Embryonic facial prominence (tissue), 1 donor: Measurements from ENCODE around the gene PRPF6.
"Not testable (repeated sequence)": the region's sequence is repeated elsewhere in the genome, so short reads cannot be mapped to it uniquely, and the experiment has no call there.

ENCODE experiments used
- DNase-seq: peaks from one replicate; pipeline ENCODE4 v3.0.0-alpha.2; 2016; ENCODE audit errors: extremely low spot score

Gene PRPF6

DNA sequence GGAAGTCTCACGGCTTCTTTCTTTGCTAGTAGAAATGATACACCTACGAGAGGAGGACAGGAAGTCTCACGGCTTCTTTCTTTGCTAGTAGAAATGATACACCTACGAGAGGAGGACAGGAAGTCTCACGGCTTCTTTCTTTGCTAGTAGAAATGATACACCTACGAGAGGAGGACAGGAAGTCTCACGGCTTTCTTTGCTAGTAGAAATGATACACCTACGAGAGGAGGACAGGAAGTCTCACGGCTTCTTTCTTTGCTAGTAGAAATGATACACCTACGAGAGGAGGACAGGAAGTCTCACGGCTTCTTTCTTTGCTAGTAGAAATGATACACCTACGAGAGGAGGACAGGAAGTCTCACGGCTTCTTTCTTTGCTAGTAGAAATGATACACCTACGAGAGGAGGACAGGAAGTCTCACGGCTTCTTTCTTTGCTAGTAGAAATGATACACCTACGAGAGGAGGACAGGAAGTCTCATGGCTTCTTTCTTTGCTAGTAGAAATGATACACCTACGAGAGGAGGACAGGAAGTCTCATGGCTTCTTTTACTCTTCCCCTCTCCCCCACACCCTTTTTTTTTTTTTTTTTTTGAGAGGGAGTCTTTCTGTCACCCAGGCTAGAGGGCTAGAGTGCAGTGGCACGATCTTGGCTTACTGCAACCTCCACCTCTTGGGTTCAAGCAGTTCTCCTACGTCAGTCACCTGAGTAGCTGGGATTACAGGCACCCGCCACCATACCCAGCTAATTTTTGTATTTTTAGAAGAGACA is 31.6 kb downstream of the PRPF6 start:
- DNase-seq: not testable (repeated sequence)

- DNase-seq: no peak
Measured at GRCh38 chr20:64015635-64016034, 34.7 kb downstream of the PRPF6 start.

DNA sequence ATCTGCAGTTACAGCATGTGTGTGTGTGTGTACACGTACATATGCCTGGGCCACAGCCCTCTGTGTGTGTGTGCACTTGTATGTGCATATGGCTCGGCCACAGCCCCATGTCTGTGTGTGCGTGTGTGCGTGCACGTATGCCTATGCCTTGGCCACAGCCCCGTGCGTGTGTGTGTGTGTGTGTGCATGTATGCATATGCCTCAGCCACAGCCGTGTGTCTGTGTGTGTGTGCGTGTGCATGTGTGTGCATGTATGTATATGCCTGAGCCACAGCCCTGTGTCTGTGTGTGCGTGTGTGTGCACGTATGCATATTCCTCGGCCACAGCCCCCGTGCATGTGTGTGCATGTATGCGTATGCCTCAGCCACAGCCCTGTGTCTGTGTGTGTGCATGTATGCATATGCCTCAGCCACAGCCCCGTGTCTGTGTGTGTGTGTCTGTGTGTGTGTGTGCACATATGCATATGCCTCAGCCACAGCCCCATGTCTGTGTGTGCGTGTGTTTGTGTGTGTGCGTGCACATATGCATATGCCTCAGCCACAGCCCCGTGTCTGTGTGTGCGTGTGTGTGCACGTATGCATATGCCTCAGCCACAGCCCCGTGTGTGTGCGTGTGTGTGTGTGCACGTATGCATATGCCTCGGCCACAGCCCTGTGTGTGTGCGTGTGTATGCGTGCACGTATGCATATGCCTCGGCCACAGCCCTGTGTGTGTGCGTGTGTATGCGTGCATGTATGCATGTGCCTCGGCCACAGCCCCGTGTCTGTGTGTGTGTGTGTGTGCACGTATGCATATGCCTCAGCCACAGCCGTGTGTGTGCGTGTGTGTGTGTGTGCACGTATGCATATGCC is 40.4 kb downstream of the PRPF6 start:
- no peak for DNase-seq

GRCh38 chr20:64022671-64023360 is 41.9 kb downstream of the PRPF6 start:
- DNase-seq: no peak

- no peak for DNase-seq
Measured at GRCh38 chr20:64023361-64024140, 42.6 kb downstream of the PRPF6 start.

DNA sequence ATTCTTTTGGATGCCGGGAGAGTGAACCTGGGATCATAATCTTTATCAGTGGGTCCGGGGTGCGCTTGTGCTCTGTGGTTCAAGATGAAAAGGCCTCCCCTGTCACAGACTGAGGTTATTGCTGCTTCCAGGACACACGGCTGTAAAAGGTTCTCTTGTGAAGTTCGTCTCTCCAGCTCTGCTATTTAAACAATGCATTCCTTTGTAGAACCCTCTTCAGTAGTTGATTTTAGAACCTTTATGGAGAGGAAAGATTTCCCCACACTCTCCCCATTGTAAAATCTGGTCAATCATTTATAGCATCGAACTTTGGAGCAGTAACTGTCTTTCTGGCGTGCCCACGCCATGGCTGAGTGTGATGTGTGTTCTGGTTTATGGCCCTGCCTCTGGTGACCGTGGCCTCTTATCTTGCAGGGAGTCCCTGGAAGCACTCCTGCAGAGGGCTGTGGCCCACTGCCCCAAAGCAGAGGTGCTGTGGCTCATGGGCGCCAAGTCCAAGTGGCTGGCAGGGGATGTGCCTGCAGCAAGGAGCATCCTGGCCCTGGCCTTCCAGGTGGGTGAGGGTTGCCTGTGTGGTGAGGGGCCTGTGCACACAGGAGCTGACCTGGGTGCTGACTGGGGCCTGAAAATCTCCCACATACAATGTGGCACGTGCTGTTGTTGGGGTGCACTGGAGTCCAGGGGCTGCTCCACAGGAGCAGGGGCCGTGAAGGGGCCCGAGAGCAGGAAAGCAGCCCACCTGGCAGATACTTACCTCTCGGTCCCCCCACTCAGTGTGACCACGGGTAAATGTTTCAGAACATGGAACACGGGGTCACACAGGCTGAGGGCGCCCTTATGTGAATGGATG is 43.4 kb downstream of the PRPF6 start:
- no peak for DNase-seq

DNA sequence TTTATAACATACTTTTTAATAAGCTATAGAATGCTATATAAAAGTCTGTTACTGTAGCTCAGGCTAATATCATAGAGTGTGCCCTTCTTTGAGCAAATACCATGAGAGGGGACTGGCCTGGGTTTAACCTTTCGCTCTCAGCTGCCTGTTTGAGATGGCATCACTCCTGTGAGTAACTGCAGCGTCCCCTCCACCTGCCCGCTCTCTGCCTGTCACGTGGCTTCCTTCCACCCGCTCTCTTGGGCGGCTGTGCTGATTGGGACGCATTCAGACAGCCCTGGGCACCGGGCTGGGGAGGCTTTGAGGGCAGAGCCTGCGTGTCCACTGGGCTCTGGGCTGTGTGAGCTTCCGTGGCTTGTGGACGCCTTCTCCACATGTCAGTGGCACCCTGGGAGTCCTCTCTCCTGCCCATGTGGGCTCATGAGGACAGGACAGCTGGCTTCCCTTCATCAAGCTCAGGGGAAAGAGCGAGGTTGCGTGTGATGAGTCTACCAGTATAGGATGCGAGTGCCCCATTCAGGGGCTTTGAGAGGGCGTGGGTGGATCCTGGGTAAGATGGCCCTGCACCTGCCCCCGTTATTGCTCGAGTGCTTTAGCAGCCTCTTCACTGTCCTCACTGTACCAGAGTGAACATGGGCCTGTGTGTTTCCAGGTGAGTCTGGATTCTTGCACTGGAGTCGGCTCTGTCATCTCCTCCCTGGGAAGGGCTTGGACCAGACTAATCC is 44.3 kb downstream of the PRPF6 start:
- DNase-seq: no peak

GRCh38 chr20:64025826-64026412 is 45.0 kb downstream of the PRPF6 start:
- no peak for DNase-seq

DNA sequence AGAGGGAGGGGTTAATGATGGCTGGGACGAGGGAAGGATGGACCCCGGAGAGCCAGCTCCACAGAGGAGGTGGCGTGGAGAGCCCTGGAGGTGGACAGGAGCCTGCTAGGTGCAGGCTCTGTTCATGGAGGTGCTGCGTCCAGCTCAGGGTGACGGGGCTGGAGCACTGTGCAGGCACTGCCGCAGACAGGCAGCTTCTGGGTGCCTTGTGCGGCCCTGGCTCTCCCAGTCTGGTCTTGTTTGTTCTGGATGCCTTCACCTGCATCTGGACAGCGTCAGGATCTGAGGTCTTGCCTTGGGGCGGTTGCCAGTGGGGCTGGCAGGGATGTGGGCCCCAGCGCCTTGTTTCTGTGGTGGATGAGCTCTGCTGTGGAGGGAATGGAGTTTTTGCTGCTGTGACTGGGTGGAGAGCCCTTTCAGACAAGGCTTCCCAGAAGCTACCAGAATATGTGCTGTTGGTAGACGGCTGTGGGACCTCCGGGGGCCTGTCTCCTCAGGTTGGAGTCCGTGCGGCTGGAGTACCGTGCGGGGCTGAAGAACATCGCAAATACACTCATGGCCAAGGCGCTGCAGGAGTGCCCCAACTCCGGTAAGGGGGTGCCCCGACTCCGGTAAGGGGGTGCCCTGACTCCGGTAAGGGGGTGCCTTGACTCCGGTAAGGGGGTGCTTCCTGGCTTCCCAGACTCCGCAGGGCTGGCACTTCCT is 47.2 kb downstream of the PRPF6 start:
- no peak for DNase-seq

DNA sequence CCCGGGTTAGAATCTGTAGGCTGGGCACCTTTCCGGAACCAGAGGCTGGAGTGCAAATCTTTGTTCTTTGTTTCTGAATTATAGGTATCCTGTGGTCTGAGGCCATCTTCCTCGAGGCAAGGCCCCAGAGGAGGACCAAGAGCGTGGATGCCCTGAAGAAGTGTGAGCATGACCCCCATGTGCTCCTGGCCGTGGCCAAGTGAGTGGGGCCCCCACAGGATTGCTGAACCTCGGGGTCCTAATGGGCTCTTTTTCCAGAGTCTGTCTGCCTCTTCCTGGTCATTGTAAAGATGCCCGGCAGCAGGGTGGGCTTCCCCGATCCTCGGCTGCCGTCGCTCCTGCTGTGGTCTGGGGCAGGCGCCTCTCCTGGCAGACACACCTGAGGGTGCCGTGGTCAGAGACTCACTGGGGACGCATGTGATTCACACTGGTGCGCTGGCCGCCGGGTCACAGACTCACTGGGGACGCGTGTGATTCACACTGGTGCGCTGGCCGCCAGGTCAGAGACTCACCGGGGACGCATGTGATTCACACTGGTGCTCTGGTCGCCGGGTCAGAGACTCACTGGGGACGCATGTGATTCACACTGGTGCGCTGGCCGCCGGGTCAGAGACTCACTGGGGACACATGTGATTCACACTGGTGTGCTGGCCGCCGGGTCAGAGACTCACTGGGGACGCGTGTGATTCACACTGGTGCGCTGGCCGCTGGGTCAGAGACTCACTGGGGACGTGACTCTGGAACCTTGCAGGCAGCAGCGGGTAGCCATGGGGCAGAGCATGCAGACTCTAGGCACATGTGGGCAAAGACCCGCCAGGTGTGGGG is 48.6 kb downstream of the PRPF6 start:
- no peak for DNase-seq

- DNase-seq: no peak
Measured at GRCh38 chr20:64030371-64031134, 49.6 kb downstream of the PRPF6 start.

DNA sequence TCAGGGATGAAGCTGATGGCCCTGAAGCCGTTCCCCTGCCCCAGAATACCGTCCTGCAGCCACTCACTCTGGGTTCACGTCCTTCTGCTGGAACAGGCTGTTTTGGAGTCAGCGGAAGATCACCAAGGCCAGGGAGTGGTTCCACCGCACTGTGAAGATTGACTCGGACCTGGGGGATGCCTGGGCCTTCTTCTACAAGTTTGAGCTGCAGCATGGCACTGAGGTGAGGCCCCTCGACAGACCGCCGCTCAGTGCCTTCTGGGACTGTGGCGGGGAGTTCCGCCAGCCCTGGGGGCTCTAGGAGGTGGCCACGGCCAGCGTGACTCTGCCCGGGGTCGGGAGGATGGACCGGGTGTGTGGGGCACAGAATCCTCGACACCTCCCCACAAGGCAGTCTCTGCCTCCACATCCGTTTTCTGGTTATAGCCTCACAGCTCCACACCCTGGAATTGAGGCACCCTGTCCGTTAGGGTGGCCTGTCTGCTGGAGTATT is 50.9 kb downstream of the PRPF6 start:
- DNase-seq: no peak

- DNase-seq: no peak
Measured at GRCh38 chr20:64032706-64033624, 52.0 kb downstream of the PRPF6 start.

DNA sequence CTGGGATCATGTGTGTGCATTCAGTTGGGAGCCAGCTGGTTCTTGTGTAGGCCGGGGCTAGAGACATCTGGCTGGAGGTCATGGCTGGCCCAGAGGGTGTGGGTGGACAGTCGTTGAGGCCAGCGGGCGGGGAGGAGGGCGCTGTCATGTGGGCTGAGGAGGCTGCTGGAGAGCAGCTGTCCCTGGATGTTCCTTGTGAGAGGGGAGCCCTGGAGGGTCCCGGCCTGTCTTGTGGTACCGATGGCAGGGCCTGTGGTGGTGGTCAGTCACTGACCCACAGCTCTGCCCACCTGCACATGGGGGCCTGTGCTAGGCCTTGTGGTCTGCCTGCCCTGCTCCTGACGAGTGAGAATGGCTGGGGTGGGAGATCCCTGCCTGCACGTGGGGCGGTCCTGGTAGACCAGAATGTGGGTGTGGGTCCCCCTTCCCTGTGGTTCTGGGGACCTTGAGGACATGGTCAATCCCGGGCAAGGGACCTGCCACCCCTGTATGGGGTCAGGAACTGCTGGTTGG is 53.1 kb downstream of the PRPF6 start:
- DNase-seq: no peak

DNA sequence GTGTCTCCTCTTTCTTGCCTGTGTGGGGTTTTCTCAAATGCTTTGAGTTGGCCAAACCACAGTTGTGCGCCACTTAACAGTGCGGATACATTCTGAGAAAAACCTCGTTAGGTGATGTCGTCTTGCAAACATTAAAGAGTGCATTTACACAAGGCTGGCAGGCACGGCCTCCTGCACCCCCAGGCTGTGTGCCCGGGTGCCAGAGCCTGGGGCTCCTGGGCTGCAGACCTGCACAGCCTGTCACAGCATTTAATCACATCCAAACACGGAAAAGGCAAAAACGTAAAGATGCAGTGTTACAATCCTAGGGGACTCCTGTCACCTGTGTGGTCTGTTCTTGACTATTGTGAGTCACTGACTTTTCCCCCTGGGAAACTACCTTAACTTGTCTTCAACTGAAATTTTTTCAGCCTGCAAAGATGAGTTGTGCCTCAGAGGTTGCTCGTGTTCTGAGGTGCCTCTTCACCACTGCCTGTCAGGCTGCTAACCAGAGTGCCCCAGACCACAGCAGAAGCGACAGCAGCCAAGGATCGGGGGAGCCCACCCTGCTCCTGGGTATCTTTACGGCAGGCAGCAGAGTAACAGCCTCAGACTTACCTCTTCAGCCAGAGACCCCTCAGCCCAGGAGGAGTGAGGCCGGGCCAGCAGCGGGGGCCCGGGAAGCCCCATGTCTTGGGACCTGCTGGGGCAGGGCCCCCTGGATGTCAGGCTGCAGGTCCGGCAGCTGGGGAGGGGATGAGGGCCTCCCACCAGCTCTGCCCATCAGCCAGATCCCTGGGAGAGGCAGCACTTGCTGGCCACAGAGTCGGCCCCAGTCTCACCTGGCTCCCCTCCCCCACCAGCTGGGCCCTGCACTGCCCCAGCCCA is 54.4 kb downstream of the PRPF6 start:
- DNase-seq: no peak
